Endothelial cell of umbilical vein (primary cell): ENCODE results near the gene AKAP8. TPM values are rescaled to one million over a fixed set of nuclear protein-coding genes. Genes with fewer than 3 reads are reported as not detected.

Source experiments
- BruUV-seq: library from RNA; stranded (reverse); fragments of 400-500 nt; replicated peaks from 2 replicates; lab custom pipeline; 2021; lab: Mats Ljungman, UMichigan
- CTCF ChIA-PET: fragments of 300-600, 350-600 bp; sonication (Branson Sonifier 250); formaldehyde crosslinking; loops from one replicate; lab custom pipeline; 2021; ENCODE audit warnings: antibody characterized with exemption, inconsistent platforms; lab: Charles Lee
- POLR2A ChIA-PET: fragments of 300-600, 350-600 bp; sonication (Branson Sonifier 250); formaldehyde crosslinking; loops from one replicate; lab custom pipeline; 2021; ENCODE audit warnings: antibody characterized with exemption, inconsistent platforms; lab: Charles Lee
- DNase-seq: peaks from one replicate; pipeline ENCODE4 v3.0.0-alpha.2; 2011; ENCODE audit warnings: low read depth, low spot score
- FAIRE-seq: peaks from 2 replicates; lab custom pipeline; 2011; peaks lifted over from hg19 to GRCh38; lab: Jason Lieb, UNC
- H2AFZ ChIP-seq: 2 replicates; pipeline ENCODE4 v1.6.0; 2012; ENCODE audit warnings: low read depth, low read length, control low read depth, inconsistent platforms
- H3K27ac ChIP-seq: 2 replicates; pipeline ENCODE4 v1.5.1; 2011; ENCODE audit warnings: low read depth, mild to moderate bottlenecking, control low read depth, low read length, moderate library complexity; ENCODE audit not compliant: insufficient read depth
- H3K27me3 ChIP-seq, 2 experiments: 2 replicates each; pipeline versions ENCODE4 v1.6.0 to v1.6.1; 2011; ENCODE audit warnings: low read length in 2 of 2, mixed read lengths in 1 of 2; ENCODE audit not compliant: control insufficient read depth in 2 of 2, insufficient read depth in 2 of 2
- H3K36me3 ChIP-seq, 2 experiments: 2 replicates in 1 of 2; 3 replicates in 1 of 2; pipeline ENCODE4 v1.5.1; 2011; ENCODE audit warnings: low read length in 2 of 2, mild to moderate bottlenecking in 1 of 2, moderate library complexity in 1 of 2; ENCODE audit not compliant: control insufficient read depth in 2 of 2, insufficient read depth in 2 of 2; ENCODE audit errors: extremely low read depth in 1 of 2
- H3K4me1 ChIP-seq: 3 replicates; pipeline ENCODE4 v1.5.1; 2011; ENCODE audit warnings: mild to moderate bottlenecking, low read length; ENCODE audit not compliant: control insufficient read depth, insufficient read depth; ENCODE audit errors: extremely low read depth
- H3K4me2 ChIP-seq: 2 replicates; pipeline ENCODE4 v1.6.1; 2011; ENCODE audit warnings: low read length, control low read depth, mixed read lengths; ENCODE audit not compliant: insufficient read depth
- H3K4me3 ChIP-seq, 3 experiments: fragments of 200-600 bp in 1 of 3; sonication (generic), shearing (Covaris generic) in 1 of 3; replicated peaks in 1 of 3; 2 replicates each; pipeline ENCODE4 v1.5.1; 2011 to 2016; ENCODE audit warnings: control low read depth in 3 of 3, low read length in 3 of 3, mild to moderate bottlenecking in 2 of 3, inconsistent platforms in 1 of 3, low read depth in 1 of 3, moderate library complexity in 1 of 3; ENCODE audit not compliant: insufficient read depth in 1 of 3
- H3K79me2 ChIP-seq: 2 replicates; pipeline ENCODE4 v1.6.0; 2012; ENCODE audit warnings: low read length, inconsistent platforms; ENCODE audit not compliant: control insufficient read depth, insufficient read depth
- H3K9ac ChIP-seq: replicated peaks from 2 replicates; pipeline ENCODE3; 2011; ENCODE audit warnings: low read length, control low read depth; ENCODE audit not compliant: insufficient read depth; ENCODE audit errors: extremely low read depth
- H3K9me1 ChIP-seq: replicated peaks from 3 replicates; pipeline ENCODE4 v1.6.0; 2011; ENCODE audit warnings: mild to moderate bottlenecking, low read length; ENCODE audit not compliant: control insufficient read depth, insufficient read depth; ENCODE audit errors: extremely low read depth
- H3K9me3 ChIP-seq: replicated peaks from 2 replicates; pipeline ENCODE4 v1.5.1; 2012; ENCODE audit warnings: low read length, inconsistent platforms; ENCODE audit not compliant: control insufficient read depth, insufficient read depth
- H4K20me1 ChIP-seq: replicated peaks from 2 replicates; pipeline ENCODE3; 2011; ENCODE audit warnings: mild to moderate bottlenecking, low read length; ENCODE audit not compliant: control insufficient read depth, insufficient read depth; ENCODE audit errors: extremely low read depth
- EZH2 ChIP-seq: IDR thresholded peaks from 2 replicates; pipeline ENCODE4 v1.6.1; 2012; ENCODE audit warnings: borderline replicate concordance, low read depth, mild to moderate bottlenecking, moderate library complexity, low read length, inconsistent platforms; ENCODE audit not compliant: severe bottlenecking
- FOS ChIP-seq: IDR thresholded peaks from 2 replicates; pipeline ENCODE4 v1.6.1; 2011; ENCODE audit warnings: mild to moderate bottlenecking, low read length, moderate library complexity, borderline replicate concordance; ENCODE audit not compliant: insufficient read depth
- GATA2 ChIP-seq: IDR thresholded peaks from 2 replicates; pipeline ENCODE4 v1.7.0; 2011; ENCODE audit warnings: low read depth, mild to moderate bottlenecking, moderate library complexity, mixed read lengths, low read length; ENCODE audit not compliant: insufficient read length, insufficient read depth
- JUN ChIP-seq: IDR thresholded peaks from 2 replicates; pipeline ENCODE4 v1.6.1; 2011; ENCODE audit warnings: borderline replicate concordance, low read depth; ENCODE audit not compliant: insufficient read length, insufficient read depth
- MYC ChIP-seq: IDR thresholded peaks from one replicate; pipeline ENCODE4 v1.6.1; 2011; ENCODE audit warnings: mild to moderate bottlenecking, low read depth, low read length
- POLR2A ChIP-seq: IDR thresholded peaks from 2 replicates; pipeline ENCODE4 v1.6.1; 2012; ENCODE audit warnings: low read depth, mild to moderate bottlenecking, control low read depth, low read length
- POLR2AphosphoS5 ChIP-seq: IDR thresholded peaks from 2 replicates; pipeline ENCODE4 v1.6.1; 2012; ENCODE audit warnings: low read depth, mild to moderate bottlenecking, control low read depth, low read length, moderate library complexity; ENCODE audit not compliant: insufficient read depth
- dilution Hi-C: fragments of 300-500 bp; cut with MboI; formaldehyde crosslinking; loops from one replicate; pipeline ENCODE4 v1.15.0; 2019; ENCODE audit warnings: low sequenced_read_pairs; ENCODE audit not compliant: extremely low pct_ligation_motif_present
- intact Hi-C: fragments of 100-400 bp; cut with micrococcal nuclease; formaldehyde crosslinking; loops from one replicate; pipeline ENCODE4 v1.10.0; 2022
- polyA plus RNA-seq, 4 experiments: library from polyadenylated mRNA; depleted of rRNA in 3 of 4; stranded (reverse) in 3 of 4; unstranded in 1 of 4; fragments of >200 nt; gene quantifications; 2 replicates each; pipeline versions ENCODE4 v1.2.1 to v1.2.3, GENCODE V29; 2011 to 2012; ENCODE audit warnings: missing spikeins in 1 of 4
- total RNA-seq: library from RNA; stranded (reverse); gene quantifications from 2 replicates; pipeline ENCODE4 v1.2.3, GENCODE V29; 2021
- TF ChIP-seq, protein P1 (sequence below), 2 donors: IDR thresholded peaks; 1 replicate in 1 of 2; 2 replicates in 1 of 2; pipeline ENCODE4 v1.5.1; 2011; ENCODE audit warnings: low read length in 2 of 2, mild to moderate bottlenecking in 2 of 2, moderate library complexity in 2 of 2, control low read depth in 1 of 2, inconsistent platforms in 1 of 2, low read depth in 1 of 2; ENCODE audit not compliant: insufficient read depth in 1 of 2; ENCODE audit errors: extremely low read depth in 1 of 2
- TF ChIP-seq, protein P2 (sequence below): IDR thresholded peaks from 2 replicates; pipeline ENCODE4 v1.6.1; 2011; ENCODE audit not compliant: insufficient read depth, insufficient read length

Gene AKAP8
- total and polyA plus RNA-seq, 2 donors (not counting 3 experiments of a cell fraction or from before 2014, with no cell fraction given) = 16.4 to 44.1 TPM

DNA sequence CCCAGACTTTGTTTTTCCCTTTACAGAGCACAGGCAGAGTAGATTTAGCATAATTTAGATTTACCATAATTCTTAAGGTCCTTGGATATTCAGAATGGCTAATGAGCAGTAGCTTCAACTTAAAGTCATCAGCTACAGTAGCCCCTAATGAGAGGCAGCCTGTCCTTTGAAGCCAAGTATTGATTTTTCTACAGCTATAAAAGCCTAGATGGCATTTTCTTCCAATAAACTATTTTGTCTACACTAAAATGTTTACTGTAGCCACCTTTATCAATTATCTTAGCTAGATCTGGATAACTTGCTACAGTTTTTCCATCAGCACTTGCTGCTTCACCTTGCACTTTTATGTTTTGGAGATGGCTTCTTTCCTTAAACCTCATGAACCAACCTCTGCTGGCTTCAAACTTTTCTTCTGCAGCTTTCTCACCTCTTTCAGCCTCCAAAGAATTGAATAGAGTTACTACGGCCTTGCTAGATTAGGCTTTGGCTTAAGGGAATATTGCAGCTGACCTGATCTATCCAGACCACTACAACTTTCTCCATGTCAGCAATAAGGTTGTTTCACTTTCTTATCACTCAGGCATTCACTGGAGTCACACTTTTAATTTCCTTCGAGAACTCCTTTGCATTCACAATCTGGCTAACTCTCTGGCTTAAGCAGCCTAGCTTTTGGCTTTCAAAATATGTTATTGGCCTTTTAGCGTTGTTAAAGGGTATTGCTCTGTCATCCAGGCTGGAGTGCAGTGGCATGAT is 73.8 kb downstream of the AKAP8 start:
- Histone ChIP-seq H2AFZ (no peak overlapping the region), H3K4me3 (no peak overlapping the region), H3K79me2 (peaks cover 98% of the 10 kb centered on the region), H3K9me1 (no peaks in the 10 kb centered on the region), H3K9ac (no peak overlapping the region), H3K9me3 (no peaks in the 10 kb centered on the region), H3K27me3 (no peaks in the 10 kb centered on the region), H3K27ac (no peak overlapping the region), H3K4me1 (no peaks in the 10 kb centered on the region), H4K20me1 (peaks cover 32% of the 10 kb centered on the region), H3K4me2 (no peak overlapping the region), H3K36me3 (no peaks in the 10 kb centered on the region)
- DNase-seq (no peak), FAIRE-seq (no peak)
- ChIA-PET CTCF (no interaction called here), POLR2A (no interaction called here)
- TF ChIP-seq POLR2A (no peak), FOS (no peak), GATA2 (no peak), POLR2AphosphoS5 (no peak), MYC (no peak), EZH2 (no peak), JUN (no peak)
- TF ChIP-seq, protein P1, sequence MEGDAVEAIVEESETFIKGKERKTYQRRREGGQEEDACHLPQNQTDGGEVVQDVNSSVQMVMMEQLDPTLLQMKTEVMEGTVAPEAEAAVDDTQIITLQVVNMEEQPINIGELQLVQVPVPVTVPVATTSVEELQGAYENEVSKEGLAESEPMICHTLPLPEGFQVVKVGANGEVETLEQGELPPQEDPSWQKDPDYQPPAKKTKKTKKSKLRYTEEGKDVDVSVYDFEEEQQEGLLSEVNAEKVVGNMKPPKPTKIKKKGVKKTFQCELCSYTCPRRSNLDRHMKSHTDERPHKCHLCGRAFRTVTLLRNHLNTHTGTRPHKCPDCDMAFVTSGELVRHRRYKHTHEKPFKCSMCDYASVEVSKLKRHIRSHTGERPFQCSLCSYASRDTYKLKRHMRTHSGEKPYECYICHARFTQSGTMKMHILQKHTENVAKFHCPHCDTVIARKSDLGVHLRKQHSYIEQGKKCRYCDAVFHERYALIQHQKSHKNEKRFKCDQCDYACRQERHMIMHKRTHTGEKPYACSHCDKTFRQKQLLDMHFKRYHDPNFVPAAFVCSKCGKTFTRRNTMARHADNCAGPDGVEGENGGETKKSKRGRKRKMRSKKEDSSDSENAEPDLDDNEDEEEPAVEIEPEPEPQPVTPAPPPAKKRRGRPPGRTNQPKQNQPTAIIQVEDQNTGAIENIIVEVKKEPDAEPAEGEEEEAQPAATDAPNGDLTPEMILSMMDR (IDR thresholded peaks at IDR 0.05; ENCODE audit: extremely low read depth in 1 of 2, insufficient read depth in 1 of 2, low read depth in 1 of 2, low read length in 2 of 2) = no peak
- TF ChIP-seq, protein P2, sequence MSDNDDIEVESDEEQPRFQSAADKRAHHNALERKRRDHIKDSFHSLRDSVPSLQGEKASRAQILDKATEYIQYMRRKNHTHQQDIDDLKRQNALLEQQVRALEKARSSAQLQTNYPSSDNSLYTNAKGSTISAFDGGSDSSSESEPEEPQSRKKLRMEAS = no peak
- intact Hi-C loops (no loop called here), dilution Hi-C loops (no loop called here)
- BruUV-seq = no TSS peak
